ENCODE measurements around the gene SOX13. TPM values are rescaled to one million over a fixed set of nuclear protein-coding genes. Genes with fewer than 3 reads are reported as not detected.

SOX13 gene
- total and polyA plus RNA-seq, 9 of the 15 experiments (the other 6 are each of a cell fraction or from before 2014, with no cell fraction given): 0.03 to 0.35 (median 0.06) TPM; not detected in 5

GRCh38 chr1:204128964-204129896 lies 56.3 kb downstream of the SOX13 start (continued):
- TF ChIP-seq ARID4B (CRISPR knock-in tag; IDR thresholded peaks at IDR 0.05) (no peak), SMARCE1 (IDR thresholded peaks at IDR 0.05) (no peak), DEAF1 (CRISPR knock-in tag; IDR thresholded peaks at IDR 0.05) (peak; percentile 86), MAFF (IDR thresholded peaks at IDR 0.05; ENCODE audit: low read length) (no peak), PYGO2 (tag; IDR thresholded peaks at IDR 0.05) (no peak), RERE (CRISPR knock-in tag; IDR thresholded peaks at IDR 0.05; ENCODE audit: borderline replicate concordance) (no peak), ZNF592 (IDR thresholded peaks at IDR 0.05) (no peak), ZNF165 (CRISPR knock-in tag; IDR thresholded peaks at IDR 0.05; ENCODE audit: borderline replicate concordance) (no peak), ZNF75A (CRISPR knock-in tag; IDR thresholded peaks at IDR 0.05) (no peak)
